Psoas muscle (tissue), 8 donors: ENCODE data around the gene XRN2. TPM values are rescaled to one million over a fixed set of nuclear protein-coding genes. Genes with fewer than 3 reads are reported as not detected.
A peak's percentile ranks its signal among the peaks of the same experiment; 100 is the strongest.

ENCODE experiments used
- ATAC-seq, 4 donors: fragments of 200-7000 bp; cut with Tn5 transposase; one replicate each; pipeline ENCODE4 v1.9.1; 2020; ENCODE audit warnings: moderate library complexity in 3 of 4, mild to moderate bottlenecking in 2 of 4
- DNase-seq, 2 donors: peaks; one replicate each; pipeline ENCODE4 v3.0.0-alpha.2; 2020
- H3K27ac ChIP-seq: fragments of 200-600 bp; one replicate; pipeline ENCODE4 v1.8.0; 2022
- H3K27me3 ChIP-seq, 3 donors: fragments of 200-600 bp in 1 of 3; one replicate each; pipeline versions ENCODE4 v1.6.1 to v1.8.0; 2013 to 2022; ENCODE audit warnings: low read length in 2 of 3, mild to moderate bottlenecking in 2 of 3, moderate library complexity in 1 of 3; ENCODE audit not compliant: insufficient read depth in 3 of 3
- H3K36me3 ChIP-seq, 2 donors: fragments of 200-600 bp in 1 of 2; one replicate each; pipeline versions ENCODE4 v1.6.1 to v1.8.0; 2013 to 2022; ENCODE audit warnings: low read depth in 1 of 2, mild to moderate bottlenecking in 1 of 2, moderate library complexity in 1 of 2; ENCODE audit not compliant: insufficient read depth in 1 of 2
- H3K4me1 ChIP-seq: fragments of 200-600 bp; one replicate; pipeline ENCODE4 v1.8.0; 2022
- H3K4me3 ChIP-seq: fragments of 200-600 bp; one replicate; pipeline ENCODE4 v1.8.0; 2022; ENCODE audit warnings: mild to moderate bottlenecking
- H3K9me3 ChIP-seq: fragments of 200-600 bp; one replicate; pipeline ENCODE4 v1.8.0; 2022
- CTCF ChIP-seq: fragments of 200-600 bp; IDR thresholded peaks from one replicate; pipeline ENCODE4 v1.8.0; 2022; ENCODE audit warnings: antibody characterized with exemption
- WGBS, 3 donors: extraction: QIAGEN DNeasy Blood & Tissue Kit; methylation state at CpG; one replicate each; pipeline versions ENCODE4 v1.1.6 to v1.1.7; 2013; 5-methylcytosine and 5-hydroxymethylcytosine counted together
- intact Hi-C, 2 donors: fragments of 100-400 bp; cut with DNase I; formaldehyde crosslinking; loops; one replicate each; pipeline versions ENCODE4 v1.11.0 to v1.14.2; 2022
- polyA plus RNA-seq, 3 donors: library from polyadenylated mRNA; stranded (reverse); fragments of 200-250 nt; gene quantifications; one replicate each; pipeline ENCODE4 v1.2.3, GENCODE V29; 2013
- total RNA-seq, 4 donors: library from RNA; stranded (reverse); fragmentation: NEBNext Ultra II Directional in 2 of 4; extraction: Animal tissue kit (Norgen Biotek cat#: 25700) in 2 of 4; gene quantifications; one replicate each; pipeline versions ENCODE4 v1.2.1 to v1.2.4, GENCODE V29; 2021 to 2023
- donor health status: healthy with polysubstance abuse.
- donor health status: DM: no; HTN: no; CAD: no; lungs with moderate emphysema.
- donor health status: Bipolar disorder and iron deficiency.
- donor health status: healthy.
- donor health status: DM: yes; HTN: yes; CAD: no.
- donor health status: DM: no; HTN: no; CAD: no.
- donor health status: DM: no; HTN: no; CAD: no.
- donor health status: DM: yes; HTN: yes; CAD: no.

The XRN2 gene
- total and polyA plus RNA-seq, 7 donors, result 25.1 to 48.3 (median 41.0) TPM

GRCh38 chr20:21395051-21395665 lies 92.0 kb downstream of the XRN2 start:
- no peak for DNase-seq
- TF ChIP-seq CTCF, result no peak
- 20 to 34% (median 27%) methylated on average over 6 of the region's 6 CpGs for WGBS, 3 donors
- intact Hi-C loops, result loop anchor here in 1 of 2 donors (10.0 kb wide), 1 partner anchor 160 kb away; no protein-coding TSS in a partner anchor
- Histone ChIP-seq H3K27me3 (peaks cover 6 to 92% (median 26%) of the 10 kb centered on the region in 3 donors), H3K4me1 (peaks cover 5% of the 10 kb centered on the region), H3K4me3 (no peak overlapping the region), H3K9me3 (no peaks in the 10 kb centered on the region), H3K36me3 (peaks cover 0 to 6% of the 10 kb centered on the region in 2 donors), H3K27ac (no peak overlapping the region)
- ATAC-seq, result no peak

- Histone ChIP-seq H3K36me3 (no peaks in the 10 kb centered on the region), H3K9me3 (no peaks in the 10 kb centered on the region), H3K27me3 (peaks cover 13 to 98% (median 26%) of the 10 kb centered on the region in 3 donors), H3K4me1 (peaks cover 5% of the 10 kb centered on the region), H3K4me3 (peak overlapping the region; percentile 46), H3K27ac (no peak overlapping the region)
- WGBS, 3 donors, result 2 to 3% (median 2%) methylated on average over 89 to 103 of the region's 103 CpGs
- TF ChIP-seq CTCF, result no peak
- no peak for DNase-seq
- no peak for ATAC-seq
- intact Hi-C loops, result loop anchor here in 1 of 2 donors (10.0 kb wide), 1 partner anchor 161 kb away; no protein-coding TSS in a partner anchor
Observed at GRCh38 chr20:21395666-21396598, 92.8 kb downstream of the XRN2 start.

- Histone ChIP-seq H3K27me3 (peaks cover 16 to 97% (median 24%) of the 10 kb centered on the region in 3 donors), H3K4me1 (peaks cover 5% of the 10 kb centered on the region), H3K36me3 (no peaks in the 10 kb centered on the region), H3K9me3 (no peaks in the 10 kb centered on the region), H3K27ac (no peak overlapping the region), H3K4me3 (peak overlapping the region; percentile 46)
- DNase-seq, result peak in 1 of 2 donors; percentile 18
- intact Hi-C loops, result loop anchor here in 1 of 2 donors (10.0 kb wide), 1 partner anchor 162 kb away; no protein-coding TSS in a partner anchor
- TF ChIP-seq CTCF, result no peak
- 1 to 2% (median 1%) methylated on average over 68 to 116 of the region's 116 CpGs for WGBS, 3 donors
- ATAC-seq, result no peak
Observed at GRCh38 chr20:21396599-21397340, 93.6 kb downstream of the XRN2 start.

- intact Hi-C loops, result loop anchor here in 1 of 2 donors (10.0 kb wide), 1 partner anchor 163 kb away; no protein-coding TSS in a partner anchor
Observed at GRCh38 chr20:21397341-21398108, 94.4 kb downstream of the XRN2 start, which contains the start of gene NKX2-4. Gene NKX2-4 (minus strand): TSS chr20:21397526. CDS start chr20:21397399, 127 bp downstream.

More at GRCh38 chr20:21397341-21398108, 94.4 kb downstream of the XRN2 start, which contains the start of gene NKX2-4:
- DNase-seq, result no peak
- 4 to 6% (median 6%) methylated on average over 56 to 57 of the region's 57 CpGs for WGBS, 3 donors
- Histone ChIP-seq H3K4me3 (peak within 1 kb of the TSS; percentile 46), H3K36me3 (no peaks in the 10 kb centered on the region), H3K27ac (no peak within 1 kb of the TSS), H3K4me1 (peaks cover 5% of the 10 kb centered on the region), H3K27me3 (peaks cover 16 to 96% (median 24%) of the 10 kb centered on the region in 3 donors), H3K9me3 (no peaks in the 10 kb centered on the region)
- TF ChIP-seq CTCF, result no peak
- no peak for ATAC-seq
